ENCODE measurements around the gene YPEL5.

The YPEL5 gene

DNA sequence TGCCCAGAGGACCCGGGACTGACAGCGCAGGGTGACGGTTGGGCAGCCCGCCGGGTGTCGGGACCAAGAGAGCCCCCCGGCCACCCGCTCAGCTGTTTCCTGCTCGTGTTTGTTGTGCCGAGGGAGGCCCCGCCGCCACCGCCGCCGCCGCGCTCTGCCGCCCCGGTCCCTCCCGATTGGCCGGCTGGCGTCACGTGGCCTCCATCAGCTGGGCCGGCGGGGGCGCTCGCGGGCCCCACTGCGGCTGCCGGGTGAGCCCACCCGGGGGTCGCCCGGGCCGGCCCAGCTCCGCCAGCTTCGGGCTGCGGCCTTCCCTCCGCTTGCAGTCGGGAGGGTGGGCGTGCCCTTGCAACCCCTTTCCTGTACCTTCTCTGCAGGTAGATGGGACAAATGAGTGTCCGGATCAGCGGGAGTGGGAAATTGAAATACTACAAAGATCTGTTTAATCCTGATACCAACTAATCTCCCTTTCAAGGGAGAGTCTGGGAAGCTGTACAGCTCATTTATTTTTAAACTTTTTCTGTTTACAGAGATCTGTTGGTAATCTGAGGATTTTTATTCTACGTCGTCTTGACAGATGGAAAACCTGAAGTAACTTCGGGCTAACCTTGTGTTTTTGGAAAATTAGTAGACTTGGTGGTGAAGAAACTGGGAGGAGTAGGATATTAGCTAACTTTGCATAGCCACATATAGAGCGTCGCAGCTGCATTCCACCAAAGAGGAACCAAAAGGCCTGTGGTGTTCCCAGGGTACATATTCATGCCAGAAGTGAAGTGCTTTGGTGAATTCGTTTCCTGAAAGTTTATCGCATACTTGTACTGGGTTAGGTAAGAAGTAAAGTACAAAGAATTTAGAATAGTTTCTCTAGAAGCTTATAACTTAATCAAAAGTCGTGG lies 1.2 kb downstream of the YPEL5 start:
- peaks cover 30% of the 10 kb centered on the region for H3K4me1 Mint-ChIP-seq
- H3K27me3 Mint-ChIP-seq = no peaks in the 10 kb centered on the region
- H3K4me3 Mint-ChIP-seq = peak overlapping the region; percentile 91
- DNase-seq (ENCODE audit: low spot score in 2 of 2) = peak; percentile 87 to 90
- H3K36me3 Mint-ChIP-seq = peaks cover 17% of the 10 kb centered on the region
- H3K9me3 Mint-ChIP-seq = no peaks in the 10 kb centered on the region
- ATAC-seq (ENCODE audit: low read depth) = peak; percentile 17
- peak overlapping the region; percentile 99 for H3K27ac Mint-ChIP-seq

- Mint-ChIP-seq H3K9me3 (no peaks in the 10 kb centered on the region), H3K4me1 (peaks cover 32% of the 10 kb centered on the region), H3K27ac (peak overlapping the region; percentile 99), H3K27me3 (no peaks in the 10 kb centered on the region), H3K36me3 (peaks cover 20% of the 10 kb centered on the region), H3K4me3 (peak overlapping the region; percentile 91)
- ATAC-seq (ENCODE audit: low read depth) (no peak), DNase-seq (ENCODE audit: low spot score in 2 of 2) (peak in 1 of 2 donors; percentile 23)
These were observed 2.0 kb downstream of the YPEL5 start for GRCh38 chr2:30148850-30149249.

- Mint-ChIP-seq H3K27ac (peak overlapping the region; percentile 99), H3K4me3 (peak overlapping the region; percentile 64), H3K36me3 (peaks cover 22% of the 10 kb centered on the region), H3K27me3 (no peaks in the 10 kb centered on the region), H3K9me3 (no peaks in the 10 kb centered on the region), H3K4me1 (peaks cover 33% of the 10 kb centered on the region)
- DNase-seq (ENCODE audit: low spot score in 2 of 2) (peak in 1 of 2 donors; percentile 39), ATAC-seq (ENCODE audit: low read depth) (no peak)
These were observed 2.7 kb downstream of the YPEL5 start for GRCh38 chr2:30149513-30149912.

GRCh38 chr2:30149976-30150375 lies 3.2 kb downstream of the YPEL5 start:
- H3K4me3 Mint-ChIP-seq = peak overlapping the region; percentile 64
- no peak for ATAC-seq (ENCODE audit: low read depth)
- H3K27me3 Mint-ChIP-seq = no peaks in the 10 kb centered on the region
- peaks cover 32% of the 10 kb centered on the region for H3K4me1 Mint-ChIP-seq
- peak overlapping the region; percentile 99 for H3K27ac Mint-ChIP-seq
- peaks cover 22% of the 10 kb centered on the region for H3K36me3 Mint-ChIP-seq
- DNase-seq (ENCODE audit: low spot score in 2 of 2) = no peak
- H3K9me3 Mint-ChIP-seq = no peaks in the 10 kb centered on the region

- Mint-ChIP-seq H3K9me3 (no peaks in the 10 kb centered on the region), H3K4me1 (peaks cover 30% of the 10 kb centered on the region), H3K36me3 (peaks cover 22% of the 10 kb centered on the region), H3K27me3 (no peaks in the 10 kb centered on the region), H3K4me3 (no peak overlapping the region), H3K27ac (peak overlapping the region; percentile 99)
- ATAC-seq (ENCODE audit: low read depth) = no peak
- no peak for DNase-seq (ENCODE audit: low spot score in 2 of 2)
These were observed 4.0 kb downstream of the YPEL5 start for GRCh38 chr2:30150786-30151185.

GRCh38 chr2:30152385-30152784 lies 5.6 kb downstream of the YPEL5 start:
- Mint-ChIP-seq H3K36me3 (peaks cover 34% of the 10 kb centered on the region), H3K27me3 (no peaks in the 10 kb centered on the region)
- no peak for DNase-seq (ENCODE audit: low spot score in 2 of 2)

GRCh38 chr2:30155202-30155601 lies 8.4 kb downstream of the YPEL5 start:
- peaks cover 37% of the 10 kb centered on the region for H3K4me1 Mint-ChIP-seq
- H3K27me3 Mint-ChIP-seq = no peaks in the 10 kb centered on the region
- H3K36me3 Mint-ChIP-seq = peaks cover 39% of the 10 kb centered on the region
- H3K9me3 Mint-ChIP-seq = no peaks in the 10 kb centered on the region
- ATAC-seq (ENCODE audit: low read depth) (no peak), DNase-seq (ENCODE audit: low spot score in 2 of 2) (no peak)
- H3K4me3 Mint-ChIP-seq = no peak overlapping the region
- peak overlapping the region; percentile 99 for H3K27ac Mint-ChIP-seq

More at GRCh38 chr2:30152385-30152784, 5.6 kb downstream of the YPEL5 start:
- no peak for ATAC-seq (ENCODE audit: low read depth)
- H3K4me1 Mint-ChIP-seq = peaks cover 37% of the 10 kb centered on the region
- H3K4me3 Mint-ChIP-seq = peak overlapping the region; percentile 24
- H3K9me3 Mint-ChIP-seq = no peaks in the 10 kb centered on the region
- peak overlapping the region; percentile 99 for H3K27ac Mint-ChIP-seq

GRCh38 chr2:30155889-30156658 lies 9.3 kb downstream of the YPEL5 start:
- Mint-ChIP-seq H3K9me3 (no peaks in the 10 kb centered on the region), H3K36me3 (peaks cover 42% of the 10 kb centered on the region), H3K4me1 (peaks cover 33% of the 10 kb centered on the region), H3K27ac (peak overlapping the region; percentile 99), H3K27me3 (no peaks in the 10 kb centered on the region), H3K4me3 (no peak overlapping the region)
- ATAC-seq (ENCODE audit: low read depth) (no peak), DNase-seq (ENCODE audit: low spot score in 2 of 2) (no peak)

- Mint-ChIP-seq H3K4me1 (peaks cover 34% of the 10 kb centered on the region), H3K36me3 (peaks cover 38% of the 10 kb centered on the region), H3K9me3 (no peaks in the 10 kb centered on the region), H3K4me3 (no peak overlapping the region), H3K27me3 (no peaks in the 10 kb centered on the region), H3K27ac (peak overlapping the region; percentile 99)
- DNase-seq (ENCODE audit: low spot score in 2 of 2) (no peak), ATAC-seq (ENCODE audit: low read depth) (no peak)
These were observed 10.8 kb downstream of the YPEL5 start for GRCh38 chr2:30157616-30158015.

DNA sequence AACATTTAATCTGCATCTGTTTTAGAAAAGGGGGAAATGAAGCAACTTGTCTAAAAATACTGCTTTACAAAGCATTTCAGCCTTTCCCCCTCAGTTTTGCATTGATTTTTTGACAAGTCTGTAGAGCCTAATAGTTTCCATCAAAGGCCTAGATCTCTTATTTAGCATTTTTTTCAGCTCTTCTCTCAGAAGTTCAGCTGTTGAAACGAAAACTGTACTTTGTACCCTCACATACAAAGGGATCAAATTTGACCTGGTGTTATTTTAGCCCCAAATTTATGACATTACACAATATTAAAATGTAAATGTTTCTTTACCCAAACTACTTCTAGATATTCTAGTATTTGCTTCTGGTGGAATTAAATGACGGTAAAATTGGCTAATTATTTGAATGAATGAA lies 13.0 kb downstream of the YPEL5 start:
- H3K27me3 Mint-ChIP-seq = no peaks in the 10 kb centered on the region
- peak overlapping the region; percentile 94 for H3K27ac Mint-ChIP-seq
- peaks cover 33% of the 10 kb centered on the region for H3K36me3 Mint-ChIP-seq
- no peaks in the 10 kb centered on the region for H3K9me3 Mint-ChIP-seq
- ATAC-seq (ENCODE audit: low read depth) (no peak), DNase-seq (ENCODE audit: low spot score in 2 of 2) (no peak)
- peaks cover 31% of the 10 kb centered on the region for H3K4me1 Mint-ChIP-seq
- H3K4me3 Mint-ChIP-seq = no peak overlapping the region

- H3K27ac Mint-ChIP-seq = peak overlapping the region; percentile 94
- peaks cover 26% of the 10 kb centered on the region for H3K4me1 Mint-ChIP-seq
- H3K9me3 Mint-ChIP-seq = no peaks in the 10 kb centered on the region
- ATAC-seq (ENCODE audit: low read depth) (peak; percentile 3), DNase-seq (ENCODE audit: low spot score in 2 of 2) (peak in 1 of 2 donors; percentile 38)
- H3K4me3 Mint-ChIP-seq = no peak overlapping the region
- no peaks in the 10 kb centered on the region for H3K27me3 Mint-ChIP-seq
- H3K36me3 Mint-ChIP-seq = peaks cover 24% of the 10 kb centered on the region
These were observed 15.3 kb downstream of the YPEL5 start for GRCh38 chr2:30161929-30162706.

GRCh38 chr2:30162806-30163205 lies 16.0 kb downstream of the YPEL5 start:
- DNase-seq (ENCODE audit: low spot score in 2 of 2) (peak in 1 of 2 donors; percentile 30), ATAC-seq (ENCODE audit: low read depth) (peak; percentile 10)
- Mint-ChIP-seq H3K9me3 (no peaks in the 10 kb centered on the region), H3K4me3 (no peak overlapping the region), H3K4me1 (peaks cover 26% of the 10 kb centered on the region), H3K27me3 (no peaks in the 10 kb centered on the region), H3K27ac (peak overlapping the region; percentile 94), H3K36me3 (peaks cover 18% of the 10 kb centered on the region)

DNA sequence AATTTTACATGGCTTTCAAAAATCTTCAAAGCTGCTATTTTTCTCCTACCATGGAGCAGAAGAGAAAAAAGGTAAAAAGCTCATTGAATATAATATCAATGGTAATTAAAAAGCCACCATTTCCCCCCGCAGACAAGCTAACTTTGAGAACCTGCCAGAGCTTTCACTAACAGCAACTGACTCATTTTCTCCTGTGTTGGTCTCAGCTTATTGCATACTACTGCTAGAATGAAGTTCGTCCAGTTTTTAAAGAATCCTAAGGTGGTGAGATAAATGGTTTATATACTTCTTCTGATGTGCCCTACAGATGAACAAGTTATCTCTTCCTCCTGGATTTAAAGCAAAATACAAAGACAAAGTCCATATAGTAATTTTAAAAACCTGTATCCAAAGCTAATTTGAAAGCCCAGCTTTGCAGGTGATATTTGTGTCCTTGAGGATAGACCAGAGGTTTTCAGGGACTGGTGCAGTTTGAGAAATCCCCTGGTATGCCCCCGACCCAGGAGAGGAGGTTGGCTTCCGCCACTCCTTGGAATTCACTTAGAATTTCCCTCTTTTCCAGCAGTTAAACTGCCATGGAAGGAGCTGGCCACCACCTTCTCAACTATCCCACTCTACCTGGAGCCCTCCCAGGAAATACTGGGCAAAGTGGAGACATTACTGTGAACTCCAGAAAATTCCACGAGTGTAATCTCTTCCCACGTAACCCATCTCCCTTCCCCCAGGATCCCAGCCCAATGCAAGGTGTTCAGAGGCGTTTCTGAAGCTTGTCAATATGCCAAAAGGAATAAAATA lies 17.5 kb downstream of the YPEL5 start:
- peaks cover 9% of the 10 kb centered on the region for H3K36me3 Mint-ChIP-seq
- ATAC-seq (ENCODE audit: low read depth) = no peak

More for the DNA sequence above, 17.5 kb downstream of the YPEL5 start:
- DNase-seq (ENCODE audit: low spot score in 2 of 2) = no peak
- no peak overlapping the region for H3K4me3 Mint-ChIP-seq
- no peaks in the 10 kb centered on the region for H3K9me3 Mint-ChIP-seq
- peaks cover 17% of the 10 kb centered on the region for H3K4me1 Mint-ChIP-seq
- peak overlapping the region; percentile 94 for H3K27ac Mint-ChIP-seq
- no peaks in the 10 kb centered on the region for H3K27me3 Mint-ChIP-seq

All from memory B cell (primary cell).